ENCODE results near the gene TIMP2.

DNA sequence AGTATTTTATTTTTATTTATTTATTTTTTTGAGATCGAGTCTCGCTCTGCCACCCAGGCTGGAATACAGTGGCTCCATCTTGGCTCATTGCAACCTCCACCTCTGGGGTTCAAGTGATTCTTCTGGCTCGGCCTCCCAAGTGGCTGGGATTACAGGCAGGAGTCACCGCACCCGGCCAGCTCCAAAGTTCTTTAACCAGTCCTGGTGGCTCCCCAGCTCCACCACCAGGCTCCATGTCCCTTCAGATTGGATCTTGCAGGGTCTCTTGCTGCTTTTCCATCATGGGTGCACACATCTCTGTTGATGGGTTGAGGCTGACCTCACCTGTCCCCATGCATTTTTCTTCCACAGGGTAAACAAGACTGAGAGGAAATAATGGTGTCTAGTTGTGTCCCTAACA is 76.2 kb downstream of the TIMP2 start:
- no peak for TF ChIP-seq EZH2 (IDR thresholded peaks at IDR 0.05; ENCODE audit: borderline replicate concordance, low read depth, low read length, severe bottlenecking)
- no peak for TF ChIP-seq CTCF (IDR thresholded peaks at IDR 0.05; ENCODE audit: extremely low read depth in 1 of 2, insufficient read depth in 1 of 2, low read depth in 1 of 2, low read length in 2 of 2)
- TF ChIP-seq POLR2A (IDR thresholded peaks at IDR 0.05; ENCODE audit: low read depth, low read length), result no peak
- no peak for TF ChIP-seq JUN (IDR thresholded peaks at IDR 0.05; ENCODE audit: borderline replicate concordance, insufficient read depth, insufficient read length, low read depth)
- no peak for TF ChIP-seq MAX (IDR thresholded peaks at IDR 0.05; ENCODE audit: insufficient read depth, insufficient read length)
- no peak for TF ChIP-seq POLR2AphosphoS5 (IDR thresholded peaks at IDR 0.05; ENCODE audit: insufficient read depth, low read depth, low read length)
